Muscle of leg (tissue), 11 donors: ENCODE measurements around the gene ARID5B. TPM values are rescaled to one million over a fixed set of nuclear protein-coding genes. Genes with fewer than 3 reads are reported as not detected.
A peak's percentile ranks its signal among the peaks of the same experiment; 100 is the strongest.

Experiments used
- DNase-seq: peaks from one replicate; pipeline ENCODE4 v3.0.0; 2013
- H3K27ac ChIP-seq: one replicate; pipeline ENCODE4 v1.5.1; 2013; ENCODE audit warnings: mild to moderate bottlenecking, low read length, control low read depth
- H3K27me3 ChIP-seq: one replicate; pipeline ENCODE4 v1.6.1; 2013; ENCODE audit warnings: low read length; ENCODE audit not compliant: control insufficient read depth, insufficient read depth
- H3K36me3 ChIP-seq: one replicate; pipeline ENCODE4 v1.6.1; 2013; ENCODE audit warnings: low read length; ENCODE audit not compliant: control insufficient read depth, insufficient read depth
- H3K4me1 ChIP-seq: one replicate; pipeline ENCODE4 v1.6.1; 2013; ENCODE audit warnings: low read length; ENCODE audit not compliant: control insufficient read depth, insufficient read depth
- H3K4me3 ChIP-seq: one replicate; pipeline ENCODE4 v1.5.1; 2013; ENCODE audit warnings: low read length, control low read depth
- H3K9me3 ChIP-seq: replicated peaks from 2 replicates; pipeline ENCODE4 v1.6.1; 2013; ENCODE audit warnings: low read depth, low read length; ENCODE audit not compliant: control insufficient read depth
- WGBS: methylation state at CpG from one replicate; pipeline ENCODE4 v1.1.5; 2013; ENCODE audit warnings: missing lambda C conversion rate; ENCODE audit not compliant: insufficient coverage; 5-methylcytosine and 5-hydroxymethylcytosine counted together
- polyA plus RNA-seq, 8 donors: library from polyadenylated mRNA; unstranded; fragments of 120-200 nt; gene quantifications; one replicate each; pipeline versions ENCODE4 v1.2.1 to v1.2.3, GENCODE V29; 2013; ENCODE audit warnings: inconsistent platforms in 1 of 8, low replicate concordance in 1 of 8; ENCODE audit not compliant: insufficient read length in 8 of 8, insufficient read depth in 1 of 8
- total RNA-seq: library from RNA; stranded (reverse); fragments of 120-200 nt; gene quantifications from one replicate; pipeline ENCODE4 v1.2.4, GENCODE V29; 2013

Gene ARID5B
- total and polyA plus RNA-seq, 9 donors: 10.3 to 24.2 (median 15.2) TPM

DNA sequence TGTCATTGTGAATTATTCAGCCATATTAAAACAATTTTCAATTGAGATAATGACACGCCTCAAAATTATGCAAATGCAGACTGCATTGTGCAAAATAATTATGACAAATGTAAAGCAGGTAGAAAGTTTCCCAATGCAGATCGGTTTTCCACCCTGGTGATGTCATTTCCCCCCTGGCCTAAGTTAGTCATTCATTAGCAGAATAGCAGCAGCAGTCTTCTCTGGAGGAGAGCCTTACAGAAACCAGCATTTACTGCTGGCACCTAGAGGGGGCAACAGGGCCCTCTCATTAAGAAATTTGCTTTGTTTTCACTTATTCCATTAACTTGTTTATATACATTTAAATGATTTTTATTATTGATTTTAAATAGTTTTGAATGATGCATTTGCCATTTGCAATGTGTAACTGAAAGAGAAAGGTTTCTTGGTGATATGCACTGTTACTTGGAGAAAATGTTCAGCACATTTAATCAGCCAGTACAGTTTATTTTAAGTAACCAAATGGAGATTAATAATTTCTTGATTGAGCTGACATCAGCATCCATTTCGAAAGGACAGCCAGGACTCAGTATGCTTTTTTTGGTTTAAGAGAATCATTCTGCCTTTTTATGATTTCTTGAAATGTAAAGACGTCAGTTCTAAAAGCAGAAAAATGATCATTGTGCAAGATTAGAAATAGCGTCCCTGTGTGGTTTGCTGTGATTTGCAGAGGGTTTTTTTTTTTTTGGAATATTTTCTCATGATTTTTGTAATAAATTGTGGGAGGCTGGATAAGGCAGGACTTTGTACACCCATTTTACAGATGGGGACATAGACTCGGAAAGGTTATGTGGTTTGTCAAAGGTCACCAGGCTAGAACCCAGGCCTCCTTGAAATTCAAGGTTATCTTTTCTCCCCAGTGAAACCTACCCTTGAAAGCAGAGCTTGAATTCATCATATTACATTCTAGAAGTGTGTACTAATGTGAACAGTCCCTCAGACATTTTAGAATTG, 3.5 kb downstream of the ARID5B start:
- H3K9me3 ChIP-seq: no peaks in the 10 kb centered on the region
- H3K27me3 ChIP-seq: no peaks in the 10 kb centered on the region
- H3K4me3 ChIP-seq: no peak overlapping the region
- H3K27ac ChIP-seq: peak overlapping the region; percentile 98
- 22% methylated on average over 3 of the region's 6 CpGs for WGBS
- peak; percentile 82 for DNase-seq
- no peaks in the 10 kb centered on the region for H3K36me3 ChIP-seq
- H3K4me1 ChIP-seq: peaks cover 2% of the 10 kb centered on the region

GRCh38 chr10:61905837-61906561, 4.5 kb downstream of the ARID5B start:
- DNase-seq: no peak
- Histone ChIP-seq H3K4me1 (peaks cover 2% of the 10 kb centered on the region), H3K9me3 (no peaks in the 10 kb centered on the region), H3K4me3 (no peak overlapping the region), H3K27me3 (no peaks in the 10 kb centered on the region), H3K27ac (no peak overlapping the region), H3K36me3 (no peaks in the 10 kb centered on the region)
- 60% methylated on average over 1 of the region's 3 CpGs for WGBS

GRCh38 chr10:61906562-61906901, 5.0 kb downstream of the ARID5B start:
- Histone ChIP-seq H3K27ac (no peak overlapping the region), H3K4me1 (peaks cover 2% of the 10 kb centered on the region), H3K4me3 (no peak overlapping the region), H3K9me3 (no peaks in the 10 kb centered on the region), H3K27me3 (no peaks in the 10 kb centered on the region), H3K36me3 (no peaks in the 10 kb centered on the region)
- no peak for DNase-seq
- no CpG with 5 or more reads among the region's 2 CpGs for WGBS

- H3K27ac ChIP-seq: no peak overlapping the region
- H3K4me1 ChIP-seq: peaks cover 2% of the 10 kb centered on the region
- H3K4me3 ChIP-seq: no peak overlapping the region
- no peaks in the 10 kb centered on the region for H3K27me3 ChIP-seq
- H3K36me3 ChIP-seq: no peaks in the 10 kb centered on the region
- WGBS: 100% methylated on average over 1 of the region's 2 CpGs
- DNase-seq: no peak
- H3K9me3 ChIP-seq: no peaks in the 10 kb centered on the region
These were observed 5.5 kb downstream of the ARID5B start for GRCh38 chr10:61907011-61907410.

GRCh38 chr10:61907587-61907986, 6.1 kb downstream of the ARID5B start:
- Histone ChIP-seq H3K27me3 (no peaks in the 10 kb centered on the region), H3K9me3 (no peaks in the 10 kb centered on the region), H3K4me1 (peaks cover 2% of the 10 kb centered on the region), H3K27ac (no peak overlapping the region), H3K4me3 (no peak overlapping the region), H3K36me3 (no peaks in the 10 kb centered on the region)
- no peak for DNase-seq
- WGBS: 83% methylated on average over 1 of the region's 3 CpGs

- H3K4me1 ChIP-seq: no peaks in the 10 kb centered on the region
- H3K27me3 ChIP-seq: no peaks in the 10 kb centered on the region
- peaks cover 5% of the 10 kb centered on the region for H3K36me3 ChIP-seq
- WGBS: 100% methylated on average over 1 of the region's 6 CpGs
- no peaks in the 10 kb centered on the region for H3K9me3 ChIP-seq
- no peak overlapping the region for H3K4me3 ChIP-seq
- DNase-seq: no peak
- H3K27ac ChIP-seq: no peak overlapping the region
These were observed 8.8 kb downstream of the ARID5B start for GRCh38 chr10:61910226-61910805.

- DNase-seq: no peak
- Histone ChIP-seq H3K36me3 (peaks cover 6% of the 10 kb centered on the region), H3K27ac (no peak overlapping the region), H3K27me3 (no peaks in the 10 kb centered on the region), H3K4me3 (no peak overlapping the region), H3K9me3 (no peaks in the 10 kb centered on the region), H3K4me1 (no peaks in the 10 kb centered on the region)
- 87% methylated on average over 2 of the region's 2 CpGs for WGBS
These were observed 9.4 kb downstream of the ARID5B start for GRCh38 chr10:61910894-61911293.

GRCh38 chr10:61911425-61911824, 9.9 kb downstream of the ARID5B start:
- Histone ChIP-seq H3K36me3 (peaks cover 6% of the 10 kb centered on the region), H3K27ac (no peak overlapping the region), H3K9me3 (no peaks in the 10 kb centered on the region), H3K4me3 (no peak overlapping the region), H3K4me1 (no peaks in the 10 kb centered on the region), H3K27me3 (no peaks in the 10 kb centered on the region)
- no peak for DNase-seq
- 78% methylated on average over 3 of the region's 5 CpGs for WGBS

- Histone ChIP-seq H3K27ac (no peak overlapping the region), H3K27me3 (no peaks in the 10 kb centered on the region), H3K36me3 (peaks cover 6% of the 10 kb centered on the region), H3K4me3 (no peak overlapping the region), H3K4me1 (no peaks in the 10 kb centered on the region), H3K9me3 (no peaks in the 10 kb centered on the region)
- WGBS: 89% methylated on average over 1 of the region's 2 CpGs
- DNase-seq: no peak
These were observed 11.5 kb downstream of the ARID5B start for GRCh38 chr10:61912981-61913380.

- WGBS: no CpG with 5 or more reads among the region's 1 CpG
- Histone ChIP-seq H3K27me3 (no peaks in the 10 kb centered on the region), H3K4me3 (no peak overlapping the region), H3K9me3 (peaks cover 2% of the 10 kb centered on the region), H3K4me1 (no peaks in the 10 kb centered on the region), H3K27ac (no peak overlapping the region), H3K36me3 (peaks cover 6% of the 10 kb centered on the region)
- DNase-seq: no peak
These were observed 16.6 kb downstream of the ARID5B start for GRCh38 chr10:61918140-61918539.
